Kidney tubule cell (primary cell): ENCODE data around the gene KIF22.
A peak's percentile ranks its signal among the peaks of the same experiment; 100 is the strongest.

Experiments
- DNase-seq: peaks from one replicate; pipeline ENCODE4 v3.0.0-alpha.2; 2018; ENCODE audit warnings: low spot score

The KIF22 gene

GRCh38 chr16:29804020-29804419, 13.5 kb downstream of the KIF22 start:
- no peak for DNase-seq

GRCh38 chr16:29804455-29805231, 14.1 kb downstream of the KIF22 start:
- peak; percentile 56 for DNase-seq

GRCh38 chr16:29805232-29806098, 14.9 kb downstream of the KIF22 start:
- DNase-seq = peak; percentile 96

- DNase-seq = peak; percentile 93
Observed at GRCh38 chr16:29806099-29806579, 15.6 kb downstream of the KIF22 start, which contains the start of gene MAZ. MAZ (plus strand) TSS chr16:29806529; CDS start chr16:29806702, 173 bp downstream.

GRCh38 chr16:29806641-29807425, 16.3 kb downstream of the KIF22 start:
- peak; percentile 78 for DNase-seq

- DNase-seq = peak; percentile 93
Observed at GRCh38 chr16:29807426-29808218, 17.1 kb downstream of the KIF22 start.

GRCh38 chr16:29808219-29808900, 17.8 kb downstream of the KIF22 start:
- DNase-seq = no peak

- DNase-seq = no peak
Observed at GRCh38 chr16:29809031-29809747, 18.6 kb downstream of the KIF22 start.

- DNase-seq = no peak
Observed at GRCh38 chr16:29809850-29810698, 19.5 kb downstream of the KIF22 start.

GRCh38 chr16:29810699-29811169, 20.2 kb downstream of the KIF22 start:
- no peak for DNase-seq

GRCh38 chr16:29811170-29811895, 20.8 kb downstream of the KIF22 start:
- peak; percentile 98 for DNase-seq

GRCh38 chr16:29811896-29812665, 21.5 kb downstream of the KIF22 start, which contains the start of gene PRRT2:
PRRT2 (plus strand) TSS chr16:29812193; CDS start chr16:29813055, 862 bp downstream.
- peak; percentile 51 for DNase-seq

- DNase-seq = no peak
Observed at GRCh38 chr16:29812754-29813643, 22.4 kb downstream of the KIF22 start.

- DNase-seq = no peak
Observed at GRCh38 chr16:29813644-29814562, 23.4 kb downstream of the KIF22 start.

GRCh38 chr16:29814592-29814991, 24.0 kb downstream of the KIF22 start:
- DNase-seq = no peak
